HG03025 (cell line): ENCODE results near the gene TEX53.

Experiments used
- ATAC-seq: cut with Tn5 transposase; IDR thresholded peaks from one replicate; pipeline ENCODE4 v1.9.1; 2021; ENCODE audit warnings: mild to moderate bottlenecking, moderate library complexity; ENCODE audit not compliant: unreplicated experiment, low FRiP score

TEX53 gene

GRCh38 chr9:114680259-114681001, 22.8 kb upstream of the TEX53 start:
- no peak for ATAC-seq

GRCh38 chr9:114678795-114679194, 21.2 kb upstream of the TEX53 start:
- no peak for ATAC-seq

GRCh38 chr9:114678130-114678529, 20.5 kb upstream of the TEX53 start:
- no peak for ATAC-seq

GRCh38 chr9:114677418-114677817, 19.8 kb upstream of the TEX53 start:
- no peak for ATAC-seq

GRCh38 chr9:114676901-114677300, 19.3 kb upstream of the TEX53 start:
- no peak for ATAC-seq

- ATAC-seq: no peak
Measured at GRCh38 chr9:114674798-114675540, 17.4 kb upstream of the TEX53 start.

- no peak for ATAC-seq
Measured at GRCh38 chr9:114674076-114674797, 16.6 kb upstream of the TEX53 start.

- no peak for ATAC-seq
Measured at GRCh38 chr9:114671605-114672004, 14.0 kb upstream of the TEX53 start.

GRCh38 chr9:114669961-114670360, 12.4 kb upstream of the TEX53 start:
- no peak for ATAC-seq

GRCh38 chr9:114668146-114668545, 10.5 kb upstream of the TEX53 start:
- ATAC-seq: no peak

- ATAC-seq: no peak
Measured at GRCh38 chr9:114666851-114667250, 9.2 kb upstream of the TEX53 start.

- no peak for ATAC-seq
Measured at GRCh38 chr9:114666401-114666800, 8.8 kb upstream of the TEX53 start.

- ATAC-seq: no peak
Measured at GRCh38 chr9:114664181-114664580, 6.6 kb upstream of the TEX53 start.

- no peak for ATAC-seq
Measured at GRCh38 chr9:114662081-114662989, 4.7 kb upstream of the TEX53 start.

GRCh38 chr9:114656301-114656700, 1.3 kb downstream of the TEX53 start:
- no peak for ATAC-seq

- ATAC-seq: no peak
Measured at GRCh38 chr9:114655689-114656088, 1.9 kb downstream of the TEX53 start.

- ATAC-seq: no peak
Measured at GRCh38 chr9:114653556-114654159, 3.9 kb downstream of the TEX53 start.

- ATAC-seq: no peak
Measured at GRCh38 chr9:114652776-114653555, 4.6 kb downstream of the TEX53 start.

GRCh38 chr9:114643896-114644295, 13.7 kb downstream of the TEX53 start:
- ATAC-seq: no peak
